ENCODE data around the gene B4GALNT1.
"Not testable (repeated sequence)": the region's sequence is repeated elsewhere in the genome, so short reads cannot be mapped to it uniquely, and the experiment has no call there.

Gene B4GALNT1

DNA sequence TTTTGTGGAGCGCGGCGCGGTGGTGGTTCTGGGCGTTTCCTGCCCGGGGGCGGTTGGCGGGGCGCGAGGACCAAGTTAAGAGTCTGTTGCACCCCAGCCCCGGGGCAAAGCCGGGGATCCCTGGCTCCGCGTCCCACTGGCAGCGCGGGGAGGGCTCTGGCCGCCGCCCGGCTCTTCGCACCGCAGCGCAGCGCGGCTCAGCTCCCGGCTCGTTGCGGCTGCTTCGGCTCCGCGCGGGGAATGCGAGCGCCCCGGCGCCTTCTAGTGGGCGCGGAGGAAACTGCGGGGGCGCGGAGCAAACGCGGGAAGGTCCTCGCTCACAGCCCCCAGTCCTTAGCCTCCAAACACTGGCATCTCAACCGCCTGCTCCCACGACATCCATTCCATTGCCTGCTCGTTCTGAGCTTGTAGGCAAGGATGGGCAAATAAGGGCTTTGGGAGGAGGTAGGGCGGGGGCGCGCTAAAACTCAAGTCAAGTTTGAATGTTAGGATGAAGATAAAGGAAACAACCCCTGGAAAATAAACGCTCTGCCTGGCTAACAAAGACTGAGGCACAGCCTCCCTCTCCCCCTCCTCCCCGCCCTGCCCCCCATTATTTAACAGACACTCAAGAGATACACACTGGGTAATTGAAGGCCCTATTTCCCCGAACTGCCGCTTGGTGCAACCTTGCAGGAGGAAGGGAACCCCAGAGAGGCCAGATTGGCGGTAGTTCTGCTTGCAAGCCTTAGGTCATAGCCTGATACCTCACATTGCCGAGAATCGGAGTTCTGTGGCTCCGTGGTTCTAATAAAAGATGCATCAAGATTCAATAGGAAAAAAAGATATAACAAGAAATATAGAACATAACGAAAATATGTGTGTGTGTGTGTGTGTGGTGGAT, at the start of gene B4GALNT1:
TSS of gene B4GALNT1 (minus strand) at position 244 of the 883 bp plus-strand sequence. CDS start 1,069 bp downstream, outside the sequence.
- DNase-seq: no peak

DNA sequence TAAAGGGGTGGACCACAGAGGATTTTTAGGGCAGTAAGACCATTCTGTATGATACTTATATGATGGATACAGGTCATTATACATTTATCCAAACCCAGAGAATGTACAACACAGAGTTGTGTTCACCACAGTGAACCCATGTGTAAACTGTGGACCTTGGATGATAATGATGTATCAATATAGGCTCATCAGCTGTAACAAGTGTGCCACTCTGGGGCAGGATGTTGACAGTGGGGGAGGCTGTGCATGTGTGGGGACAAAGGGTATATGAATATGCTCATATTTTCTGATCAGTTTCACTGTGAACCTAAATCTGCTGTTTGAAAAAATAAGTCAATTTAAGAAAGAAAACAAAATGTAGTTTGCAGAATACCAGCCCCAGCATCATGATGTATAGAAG, 46.7 kb upstream of the B4GALNT1 start:
- no peak for DNase-seq

DNA sequence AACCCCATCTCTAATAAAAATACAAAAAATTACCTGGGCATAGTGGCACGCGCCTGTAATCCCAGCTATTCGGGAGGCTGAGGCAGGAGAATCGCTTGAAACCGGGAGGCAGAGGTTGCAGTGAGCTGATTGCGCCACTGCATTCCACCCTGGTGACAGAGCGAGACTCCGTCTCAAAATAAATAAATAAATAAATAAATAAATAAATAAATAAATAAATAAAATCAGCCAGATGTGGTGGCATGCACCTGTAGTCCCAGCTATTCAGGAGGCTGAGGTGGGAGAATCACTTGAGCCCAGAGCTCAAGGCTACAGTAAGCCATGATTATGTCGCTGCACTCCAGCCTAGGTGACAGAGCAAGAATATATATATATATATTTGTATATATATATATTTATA, 44.9 kb upstream of the B4GALNT1 start:
- DNase-seq: not testable (repeated sequence)

DNA sequence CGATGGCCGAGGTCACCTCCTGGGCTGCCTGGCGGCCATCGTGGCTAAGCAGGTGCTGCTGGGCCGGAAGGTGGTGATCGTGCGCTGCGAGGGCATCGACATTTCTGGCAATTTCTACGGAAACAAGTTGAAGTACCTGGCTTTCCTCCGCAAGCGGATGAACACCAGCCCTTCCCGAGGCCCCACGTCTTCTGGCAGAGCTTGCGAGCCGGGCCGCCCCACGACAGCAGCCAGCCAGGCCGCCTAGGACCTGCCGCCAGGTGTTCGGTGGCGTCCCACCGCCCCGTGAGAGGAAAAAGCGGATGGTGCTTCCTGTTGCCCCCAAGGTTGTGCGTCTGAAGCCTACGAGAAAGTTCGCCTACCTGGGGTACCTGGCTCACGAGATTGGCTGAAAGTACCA, 41.7 kb upstream of the B4GALNT1 start:
- DNase-seq: no peak

DNA sequence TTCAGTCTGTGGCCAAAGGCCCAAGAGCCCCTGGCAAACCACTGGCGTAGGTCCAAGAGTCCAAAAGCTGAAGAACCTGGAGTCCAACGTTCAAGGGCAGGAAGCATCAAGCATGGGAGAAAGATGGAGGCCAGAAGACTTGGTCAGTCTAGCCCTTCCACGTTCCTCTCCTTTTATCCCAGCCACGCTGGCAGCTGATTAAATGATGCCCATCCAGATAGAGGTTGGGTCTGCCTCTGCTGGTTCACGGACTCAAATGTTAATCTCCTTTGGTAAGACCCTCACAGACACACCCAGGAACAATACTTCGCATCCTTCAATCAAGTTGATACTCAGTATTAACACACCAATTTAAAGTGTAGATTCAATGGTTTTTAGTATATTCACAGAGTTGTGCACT, 39.8 kb upstream of the B4GALNT1 start:
- no peak for DNase-seq

DNA sequence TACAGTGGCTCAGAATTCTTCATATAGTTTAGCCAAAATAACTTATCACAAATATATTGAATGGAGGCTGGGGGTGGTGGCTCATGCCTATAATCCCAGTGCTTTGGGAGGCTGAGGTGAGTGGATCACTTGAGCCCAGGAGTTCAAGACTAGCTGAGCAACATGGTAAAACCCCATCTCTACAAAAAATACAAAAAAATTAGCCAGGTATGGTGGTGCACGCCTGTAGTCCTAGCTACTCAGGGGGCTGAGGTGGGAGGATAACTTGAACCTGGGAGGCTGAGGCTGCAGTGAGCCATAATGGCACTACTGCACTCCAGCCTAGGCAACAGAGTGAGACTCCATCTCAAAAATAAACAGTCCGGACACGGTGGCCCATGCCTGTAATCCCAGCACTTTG, 38.8 kb upstream of the B4GALNT1 start:
- not testable (repeated sequence) for DNase-seq

DNA sequence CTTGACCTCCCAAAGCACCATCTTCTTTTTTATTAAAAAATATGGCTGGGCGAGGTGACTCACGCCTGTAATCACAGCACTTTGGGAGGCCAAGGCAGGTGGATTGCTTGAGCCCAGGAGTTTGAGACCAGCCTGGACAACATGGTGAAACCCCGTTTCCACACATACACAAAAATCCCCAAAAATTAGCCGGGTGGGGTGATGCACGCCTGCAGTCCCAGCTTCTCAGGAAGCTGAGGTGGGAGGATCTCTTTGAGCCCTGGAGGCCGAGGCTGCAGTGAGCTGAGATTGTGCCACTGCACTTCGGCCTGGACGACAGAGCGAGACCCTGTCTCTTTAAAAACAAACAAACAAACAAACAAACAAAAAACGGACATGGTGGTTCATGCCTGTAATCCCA, 36.7 kb upstream of the B4GALNT1 start:
- not testable (repeated sequence) for DNase-seq

DNA sequence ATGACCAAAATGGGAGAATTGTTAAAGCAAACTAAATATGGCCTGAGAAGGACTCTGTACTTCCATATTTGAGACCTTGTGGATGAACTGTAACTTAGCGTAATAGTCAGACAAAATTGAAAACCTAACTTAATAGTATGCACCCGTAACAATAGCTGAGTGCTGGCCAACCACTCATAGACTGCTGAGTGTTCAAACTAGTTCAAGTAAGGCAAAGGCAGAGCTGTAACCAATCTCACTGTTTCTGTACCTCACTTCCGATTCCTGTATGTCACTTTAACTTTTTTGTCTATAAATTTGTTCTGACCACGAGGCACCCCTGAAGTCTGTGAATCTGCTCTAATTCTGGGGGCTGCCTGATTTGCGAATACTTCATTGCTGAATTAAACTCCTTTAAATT, 33.9 kb upstream of the B4GALNT1 start:
- no peak for DNase-seq

DNA sequence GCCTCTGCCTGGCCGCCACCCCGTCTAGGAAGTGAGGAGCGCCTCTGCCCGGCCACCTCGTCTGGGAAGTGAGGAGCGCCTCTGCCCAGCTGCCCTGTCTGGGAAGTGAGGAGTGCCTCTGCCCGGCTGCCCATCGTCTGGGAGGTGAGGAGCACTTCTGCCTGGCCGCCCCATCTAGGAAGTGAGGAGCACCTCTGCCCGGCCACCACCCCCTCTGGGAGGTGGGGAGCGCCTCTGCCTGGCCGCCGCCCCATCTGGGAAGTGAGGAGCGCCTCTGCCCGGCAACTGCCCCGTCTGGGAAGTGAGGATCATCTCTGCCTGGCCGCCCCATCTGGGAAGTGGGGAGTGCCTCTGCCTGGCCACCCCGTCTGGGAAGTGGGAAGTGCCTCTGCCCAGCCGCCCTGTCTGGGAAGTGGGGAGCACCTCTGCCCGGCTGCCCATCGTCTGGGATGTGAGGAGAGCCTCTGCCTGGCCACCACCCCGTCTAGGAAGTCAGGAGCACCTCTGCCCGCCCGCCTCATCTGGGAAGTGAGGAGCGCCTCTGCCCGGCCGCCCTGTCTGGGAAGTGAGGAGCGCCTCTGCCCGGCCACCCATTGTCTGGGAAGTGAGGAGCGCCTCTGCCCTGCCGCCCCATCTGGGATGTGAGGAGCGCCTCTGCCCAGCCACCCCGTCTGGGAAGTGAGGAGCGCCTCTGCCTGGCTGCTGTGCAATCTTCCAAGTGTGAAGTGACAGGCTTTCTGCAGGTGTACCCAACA, 32.2 kb upstream of the B4GALNT1 start:
- DNase-seq: not testable (repeated sequence)

DNA sequence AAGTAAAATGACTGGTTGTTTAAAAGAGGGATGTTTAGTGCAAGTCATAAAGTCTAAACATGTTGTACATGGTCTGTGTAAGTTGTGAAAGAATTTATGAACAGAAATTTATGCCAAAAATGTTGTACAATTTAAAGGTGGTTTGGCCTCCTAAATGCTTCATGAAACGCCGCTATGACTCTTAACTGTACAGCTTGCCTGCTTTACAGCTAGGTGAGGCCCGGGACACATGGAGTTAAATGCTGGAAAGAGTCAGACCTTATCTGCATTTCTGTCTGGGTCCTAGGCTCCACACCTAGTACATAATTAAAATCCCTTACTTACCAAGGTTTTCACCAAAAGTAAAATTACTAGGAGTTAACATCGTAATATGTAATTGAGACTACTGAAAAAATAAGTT, 28.4 kb upstream of the B4GALNT1 start:
- DNase-seq: no peak

DNA sequence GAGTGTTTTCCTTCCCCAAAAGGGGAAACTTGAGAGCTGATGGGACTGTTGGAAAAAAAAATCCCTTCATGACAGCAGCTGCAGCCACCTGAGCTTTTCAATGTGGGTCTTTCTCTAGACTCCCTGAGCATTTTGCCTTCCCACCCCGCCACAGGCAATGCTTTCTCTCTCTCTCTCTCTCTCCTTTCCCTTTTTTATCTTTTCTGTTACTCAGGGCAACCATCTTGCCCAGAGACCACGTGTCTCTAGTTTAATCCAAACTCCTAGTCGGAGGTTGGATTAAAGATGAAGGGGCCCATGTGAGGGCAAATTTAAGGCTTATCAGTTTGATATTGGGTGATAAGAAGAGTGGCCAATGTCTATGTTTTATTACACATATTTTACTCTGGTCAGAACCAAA, 25.9 kb upstream of the B4GALNT1 start:
- DNase-seq: no peak

DNA sequence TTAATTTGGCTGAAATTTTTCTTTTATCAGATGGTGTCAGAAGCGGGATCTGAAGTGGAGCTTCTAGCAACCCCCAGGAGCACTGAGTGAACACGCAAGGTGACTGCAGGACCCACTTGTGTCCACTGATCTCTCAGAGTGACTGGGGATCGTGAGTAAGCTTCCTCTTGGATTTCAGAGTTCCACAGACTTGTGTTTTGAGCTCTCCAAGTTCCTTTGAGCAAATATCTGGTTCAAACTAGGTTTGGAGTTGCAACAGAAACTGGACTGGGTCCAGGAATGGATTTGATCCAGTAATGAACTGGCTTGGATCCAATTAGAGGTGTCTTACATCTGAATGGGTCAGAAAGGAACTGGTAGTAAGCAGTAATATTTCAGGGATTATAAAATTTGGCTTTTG, 24.7 kb upstream of the B4GALNT1 start:
- no peak for DNase-seq

DNA sequence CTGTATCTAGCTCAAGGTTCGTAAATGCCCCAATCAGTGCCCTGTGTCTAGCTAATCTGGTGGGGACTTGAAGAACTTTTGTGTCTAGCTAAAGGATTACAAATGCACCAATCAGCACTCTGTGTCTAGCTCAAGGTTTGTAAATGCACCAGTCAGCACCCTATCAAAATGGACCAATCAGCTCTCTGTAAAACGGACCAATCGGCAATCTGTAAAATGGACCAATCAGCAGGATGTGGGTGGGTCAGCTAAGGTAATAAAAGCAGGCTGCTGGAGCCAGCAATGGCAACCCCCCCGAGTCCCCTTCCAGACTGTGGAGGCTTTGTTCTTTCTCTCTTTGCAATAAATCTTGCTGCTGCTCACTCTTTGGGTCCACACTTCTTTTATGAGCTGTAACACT, 23.4 kb upstream of the B4GALNT1 start:
- DNase-seq: not testable (repeated sequence)

DNA sequence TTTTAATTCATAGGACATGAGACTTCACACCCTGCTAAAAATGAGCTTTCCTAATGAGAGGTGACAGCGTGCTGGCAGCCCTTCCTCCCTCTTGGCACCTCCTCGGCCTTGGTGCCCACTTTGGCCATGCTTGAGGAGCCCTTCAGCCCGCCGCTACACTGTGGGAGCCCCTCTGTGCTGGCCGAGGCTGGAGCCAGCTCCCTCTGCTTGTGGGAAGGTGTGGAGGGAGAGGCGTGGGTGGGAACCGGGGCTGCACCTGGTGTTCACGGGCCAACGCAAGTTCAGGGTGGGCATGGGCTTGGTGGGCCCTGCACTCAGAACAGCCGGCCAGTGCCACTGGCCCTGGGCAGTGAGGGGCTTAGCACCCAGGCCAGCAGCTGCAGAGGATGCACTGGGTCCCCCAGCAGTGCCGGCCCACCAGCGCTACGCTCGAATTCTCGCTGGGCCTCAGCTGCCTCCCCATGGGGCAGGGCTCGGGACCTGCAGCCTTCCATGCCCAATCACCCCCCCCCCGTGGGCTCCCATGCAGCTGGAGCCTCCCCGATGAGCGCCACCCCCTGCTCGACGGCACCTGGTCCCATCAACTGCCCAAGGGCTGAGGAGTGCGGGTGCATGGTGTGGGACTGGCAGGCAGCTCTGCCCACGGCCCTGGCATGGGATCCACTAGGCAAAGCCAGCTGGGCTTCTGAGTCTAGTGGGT, 22.7 kb upstream of the B4GALNT1 start:
- no peak for DNase-seq

DNA sequence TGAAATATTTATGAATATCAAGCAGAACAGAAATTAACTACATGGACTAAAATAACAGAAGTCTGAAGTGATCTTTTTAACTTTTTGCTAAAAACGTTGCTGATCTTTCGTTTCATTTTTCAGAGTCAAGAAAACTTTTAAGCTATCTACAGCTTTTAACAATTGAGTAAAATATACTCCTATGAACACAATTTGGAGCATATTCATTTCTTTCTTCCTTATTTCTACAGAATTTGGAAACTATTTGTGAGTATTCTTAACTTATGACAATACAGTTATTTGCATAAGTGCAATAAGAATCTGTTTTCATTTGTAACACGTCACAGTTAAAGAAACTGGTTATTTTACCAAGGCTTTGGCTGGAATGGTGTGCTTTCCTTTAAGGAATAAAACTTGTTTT, 21.0 kb upstream of the B4GALNT1 start:
- no peak for DNase-seq

DNA sequence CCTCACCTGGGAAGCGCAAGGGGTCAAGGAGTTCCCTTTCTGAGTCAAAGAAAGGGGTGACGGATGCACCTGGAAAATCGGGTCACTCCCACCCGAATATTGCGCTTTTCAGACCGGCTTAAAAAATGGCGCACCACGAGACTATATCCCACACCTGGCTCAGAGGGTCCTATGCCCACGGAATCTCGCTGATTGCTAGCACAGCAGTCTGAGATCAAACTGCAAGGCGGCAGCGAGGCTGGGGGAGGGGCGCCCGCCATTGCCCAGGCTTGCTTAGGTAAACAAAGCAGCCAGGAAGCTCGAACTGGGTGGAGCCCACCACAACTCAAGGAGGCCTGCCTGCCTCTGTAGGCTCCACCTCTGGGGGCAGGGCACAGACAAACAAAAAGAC, 13.7 kb upstream of the B4GALNT1 start:
- not testable (repeated sequence) for DNase-seq

DNA sequence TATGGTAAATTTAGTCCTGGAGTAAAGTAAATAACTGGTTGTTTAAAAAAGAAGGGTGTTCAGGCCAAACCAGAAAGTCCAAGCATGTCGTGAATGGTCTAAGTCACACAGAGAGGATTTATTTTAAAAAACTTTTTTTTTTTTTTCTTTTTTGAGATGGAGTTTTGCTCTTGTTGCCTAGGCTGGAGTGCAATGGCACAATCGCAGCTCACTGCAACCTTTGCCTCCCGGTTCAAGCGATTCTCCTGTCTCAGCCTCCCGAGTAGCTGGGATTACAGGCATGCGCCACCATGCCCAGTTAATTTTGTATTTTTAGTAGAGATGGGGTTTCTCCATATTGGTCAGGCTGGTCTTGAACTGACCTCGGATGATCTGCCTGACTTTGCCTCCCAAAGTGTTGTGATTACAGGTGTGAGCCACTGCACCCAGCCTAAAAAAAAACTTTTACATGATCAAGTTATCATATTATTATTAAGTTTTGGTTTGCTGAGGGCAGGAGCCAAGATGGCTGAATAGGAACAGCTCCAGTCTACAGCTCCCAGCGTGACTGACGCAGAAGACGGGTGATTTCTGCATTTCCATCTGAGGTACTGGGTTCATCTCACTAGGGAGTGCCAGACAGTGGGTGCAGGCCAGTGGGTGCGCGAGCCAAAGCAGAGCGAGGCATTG, 13.1 kb upstream of the B4GALNT1 start:
- DNase-seq: not testable (repeated sequence)

DNA sequence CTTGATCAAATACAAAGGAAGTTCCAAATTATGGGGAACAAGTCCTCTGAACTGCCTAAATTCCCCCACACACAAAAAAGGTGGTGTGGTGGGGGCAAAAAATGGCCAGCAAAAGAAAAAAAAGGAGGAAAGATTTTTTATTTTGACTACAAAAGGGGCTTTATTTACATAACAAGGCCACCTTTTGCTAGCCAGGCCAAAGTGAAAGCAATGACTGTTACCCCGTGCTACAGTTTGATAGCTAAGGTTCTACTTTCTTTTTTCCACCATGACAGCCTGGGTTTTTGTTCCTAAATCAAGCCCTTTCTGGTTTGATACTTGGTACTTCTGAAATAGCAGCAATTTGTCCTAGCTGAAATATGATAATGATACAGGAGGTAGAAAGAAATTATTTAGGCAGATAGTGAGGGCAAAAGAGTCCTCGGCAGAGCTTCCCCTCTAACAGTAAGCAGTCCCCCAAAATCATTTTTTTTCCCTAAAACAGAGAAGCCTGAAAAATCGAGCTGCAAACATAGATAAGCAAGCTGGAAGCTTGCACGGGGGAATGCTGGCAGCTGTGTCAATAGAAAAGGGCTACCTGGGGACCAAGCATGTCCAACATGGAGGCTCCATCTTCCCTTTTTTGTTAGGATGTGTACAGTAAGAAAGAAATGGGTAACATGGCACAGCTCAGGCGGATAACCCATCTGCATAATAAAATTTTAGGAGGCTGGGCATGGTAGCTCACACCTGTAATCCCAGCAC, 8.9 kb upstream of the B4GALNT1 start:
- no peak for DNase-seq

DNA sequence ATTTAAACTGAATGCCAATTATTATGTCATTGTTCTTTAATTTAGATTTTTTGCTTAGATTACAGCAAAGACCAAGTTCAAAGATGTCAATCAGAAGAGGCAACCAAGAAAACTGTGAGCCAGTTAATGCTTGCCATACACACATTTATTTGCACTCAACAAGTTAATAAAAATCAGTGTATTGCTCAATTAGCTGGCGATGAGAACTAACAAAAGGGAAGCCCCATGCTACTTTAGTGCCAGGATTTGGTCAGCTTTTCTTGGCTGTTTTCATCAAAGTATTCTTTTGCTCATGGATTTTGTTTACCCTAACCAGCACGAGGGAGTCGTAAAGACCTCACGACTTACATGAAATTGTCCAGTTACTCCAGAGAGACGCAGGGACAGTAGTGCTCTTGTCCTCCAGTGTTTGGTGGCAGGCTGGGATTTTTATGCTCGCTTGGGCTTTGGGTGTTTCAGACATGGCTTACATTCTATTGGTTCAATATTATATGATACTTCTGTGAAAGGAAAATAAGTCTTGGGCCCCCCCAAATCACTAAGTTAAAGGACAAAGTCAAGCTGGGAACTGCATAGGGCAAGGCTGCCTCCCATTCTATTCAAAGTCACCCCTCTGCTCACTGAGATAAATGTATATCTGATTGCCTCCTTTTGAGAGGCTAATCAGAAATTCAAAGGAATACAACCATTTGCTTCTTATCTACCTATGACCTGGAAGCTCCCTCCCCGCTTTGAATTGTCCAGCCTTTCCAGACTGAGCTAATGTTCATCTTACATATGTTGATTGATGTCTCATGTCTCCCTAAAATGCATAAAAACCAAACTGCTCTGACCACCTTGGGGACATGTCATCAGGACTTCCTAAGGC, 7.4 kb upstream of the B4GALNT1 start:
- DNase-seq: no peak

DNA sequence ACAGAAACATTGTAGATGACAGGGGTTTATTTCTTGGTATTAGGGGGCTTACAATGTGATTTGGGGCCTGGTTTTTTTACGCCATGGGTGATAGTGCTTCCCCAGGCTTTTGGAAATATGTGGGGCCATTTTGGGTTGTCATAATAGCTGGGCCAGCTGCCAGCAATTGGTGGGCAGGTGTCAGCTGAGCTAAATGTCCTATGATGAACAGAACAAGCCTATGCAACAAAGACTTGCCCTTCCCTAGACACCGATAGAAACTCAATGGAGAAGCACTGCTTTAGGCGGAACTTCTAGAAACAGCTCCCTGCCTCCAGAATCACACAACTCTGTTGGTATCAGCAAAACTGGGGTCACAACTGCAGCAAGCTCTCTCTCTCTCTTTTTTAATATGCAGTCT, 5.1 kb upstream of the B4GALNT1 start:
- DNase-seq: no peak

DNA sequence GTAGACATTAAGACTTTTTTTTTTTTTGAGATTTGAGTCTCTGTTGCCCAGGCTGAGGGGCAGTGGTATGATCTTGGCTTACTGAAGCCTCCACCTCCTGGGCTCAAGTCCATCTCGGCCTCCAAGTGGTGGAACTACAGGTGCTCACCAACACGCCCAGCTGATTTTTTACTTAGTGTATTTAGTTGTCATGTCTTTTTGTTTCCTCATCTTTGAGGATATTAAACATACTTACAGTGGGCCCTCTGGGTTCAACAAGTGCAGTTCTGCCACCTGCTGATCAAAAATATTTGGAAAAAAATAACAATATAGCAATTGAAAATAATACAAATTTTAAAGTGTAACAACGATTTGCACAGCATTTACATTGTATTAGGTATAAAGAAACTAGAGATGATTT, 4.4 kb upstream of the B4GALNT1 start:
- no peak for DNase-seq

Data from amniotic stem cell (primary cell).